Left lung (tissue), 10 donors: ENCODE results near the gene TLX1. TPM values are rescaled to one million over a fixed set of nuclear protein-coding genes. Genes with fewer than 3 reads are reported as not detected.

Source experiments
- ATAC-seq: fragments of 200-7000 bp; cut with Tn5 transposase; one replicate; pipeline ENCODE4 v1.9.1; 2020; ENCODE audit warnings: moderate library complexity
- DNase-seq, 4 donors: peaks; one replicate each; pipeline ENCODE4 v3.0.0-alpha.2; 2013 to 2020
- H3K27ac ChIP-seq, 2 donors: fragments of 200-600 bp; sonication (generic) in 1 of 2; one replicate each; pipeline versions ENCODE4 v1.5.0 to v1.8.0; 2020 to 2021
- H3K27me3 ChIP-seq, 2 donors: fragments of 200-600 bp; sonication (generic) in 1 of 2; one replicate each; pipeline versions ENCODE4 v1.5.0 to v1.8.0; 2020 to 2021
- H3K36me3 ChIP-seq, 2 donors: fragments of 200-600 bp; sonication (generic) in 1 of 2; one replicate each; pipeline versions ENCODE4 v1.5.0 to v1.8.0; 2020 to 2021
- H3K4me1 ChIP-seq, 2 donors: fragments of 200-600 bp; one replicate each; pipeline ENCODE4 v1.8.0; 2021
- H3K4me3 ChIP-seq, 2 donors: fragments of 200-600 bp; sonication (generic) in 1 of 2; one replicate each; pipeline versions ENCODE4 v1.5.0 to v1.8.0; 2020 to 2021; ENCODE audit warnings: mild to moderate bottlenecking in 1 of 2
- H3K9me3 ChIP-seq, 2 donors: fragments of 200-600 bp; sonication (generic) in 1 of 2; one replicate each; pipeline versions ENCODE4 v1.5.0 to v1.8.0; 2020 to 2021
- CTCF ChIP-seq, 2 donors: fragments of 200-600 bp; sonication (generic) in 1 of 2; IDR thresholded peaks; one replicate each; pipeline versions ENCODE4 v1.5.0 to v1.8.0; 2021; ENCODE audit warnings: antibody characterized with exemption in 2 of 2
- intact Hi-C, 2 donors: fragments of 100-400 bp; cut with DNase I; formaldehyde crosslinking; loops; one replicate each; pipeline versions ENCODE4 v1.11.2 to v1.14.2; 2022
- polyA plus RNA-seq, 6 donors: library from polyadenylated mRNA; unstranded; fragments of 120-200 nt; gene quantifications; one replicate each; pipeline ENCODE4 v1.2.1, GENCODE V29; 2013; ENCODE audit not compliant: insufficient read length in 6 of 6
- total RNA-seq, 2 donors: library from RNA; stranded (reverse); fragmentation: NEBNext Ultra II Directional; extraction: Animal tissue kit (Norgen Biotek cat#: 25700); gene quantifications; one replicate each; pipeline ENCODE4 v1.2.1, GENCODE V29; 2021
- donor health status: DM: no; HTN: yes; CAD: no.
- donor health status: DM: no; HTN: no; CAD: no.

TLX1 gene
- total and polyA plus RNA-seq, 8 donors, result not detected

- no peaks in the 10 kb centered on the region for H3K36me3 ChIP-seq
- ATAC-seq, result no peak
- no peak overlapping the region for H3K27ac ChIP-seq
- H3K4me3 ChIP-seq, result no peak overlapping the region
- H3K4me1 ChIP-seq, result peaks cover 10 to 21% of the 10 kb centered on the region in 2 donors
- H3K9me3 ChIP-seq, result no peaks in the 10 kb centered on the region
- no peak for DNase-seq
- intact Hi-C loops, result no loop called here
- H3K27me3 ChIP-seq, result peaks cover 98 to 100% of the 10 kb centered on the region in 2 donors
- TF ChIP-seq CTCF (IDR thresholded peaks at IDR 0.05), result no peak
These were observed 4.1 kb upstream of the TLX1 start for GRCh38 chr10:101126684-101127628.

GRCh38 chr10:101130141-101130540, 959 bp upstream of the TLX1 start:
- H3K9me3 ChIP-seq, result no peaks in the 10 kb centered on the region
- ATAC-seq, result no peak
- H3K27me3 ChIP-seq, result peaks cover 100% of the 10 kb centered on the region in 2 donors
- H3K27ac ChIP-seq, result no peak overlapping the region
- DNase-seq, result no peak
- intact Hi-C loops, result no loop called here
- TF ChIP-seq CTCF (IDR thresholded peaks at IDR 0.05), result no peak
- no peaks in the 10 kb centered on the region for H3K36me3 ChIP-seq
- H3K4me1 ChIP-seq, result peaks cover 6 to 30% of the 10 kb centered on the region in 2 donors
- no peak overlapping the region for H3K4me3 ChIP-seq

GRCh38 chr10:101131962-101132635, 999 bp downstream of the TLX1 start:
- ATAC-seq (no peak), DNase-seq (no peak)
- H3K36me3 ChIP-seq, result no peaks in the 10 kb centered on the region
- peaks cover 6 to 35% of the 10 kb centered on the region in 2 donors for H3K4me1 ChIP-seq
- H3K9me3 ChIP-seq, result no peaks in the 10 kb centered on the region
- peaks cover 100% of the 10 kb centered on the region in 2 donors for H3K27me3 ChIP-seq
- H3K4me3 ChIP-seq, result no peak overlapping the region
- intact Hi-C loops, result no loop called here
- TF ChIP-seq CTCF (IDR thresholded peaks at IDR 0.05), result no peak
- no peak overlapping the region for H3K27ac ChIP-seq

DNA sequence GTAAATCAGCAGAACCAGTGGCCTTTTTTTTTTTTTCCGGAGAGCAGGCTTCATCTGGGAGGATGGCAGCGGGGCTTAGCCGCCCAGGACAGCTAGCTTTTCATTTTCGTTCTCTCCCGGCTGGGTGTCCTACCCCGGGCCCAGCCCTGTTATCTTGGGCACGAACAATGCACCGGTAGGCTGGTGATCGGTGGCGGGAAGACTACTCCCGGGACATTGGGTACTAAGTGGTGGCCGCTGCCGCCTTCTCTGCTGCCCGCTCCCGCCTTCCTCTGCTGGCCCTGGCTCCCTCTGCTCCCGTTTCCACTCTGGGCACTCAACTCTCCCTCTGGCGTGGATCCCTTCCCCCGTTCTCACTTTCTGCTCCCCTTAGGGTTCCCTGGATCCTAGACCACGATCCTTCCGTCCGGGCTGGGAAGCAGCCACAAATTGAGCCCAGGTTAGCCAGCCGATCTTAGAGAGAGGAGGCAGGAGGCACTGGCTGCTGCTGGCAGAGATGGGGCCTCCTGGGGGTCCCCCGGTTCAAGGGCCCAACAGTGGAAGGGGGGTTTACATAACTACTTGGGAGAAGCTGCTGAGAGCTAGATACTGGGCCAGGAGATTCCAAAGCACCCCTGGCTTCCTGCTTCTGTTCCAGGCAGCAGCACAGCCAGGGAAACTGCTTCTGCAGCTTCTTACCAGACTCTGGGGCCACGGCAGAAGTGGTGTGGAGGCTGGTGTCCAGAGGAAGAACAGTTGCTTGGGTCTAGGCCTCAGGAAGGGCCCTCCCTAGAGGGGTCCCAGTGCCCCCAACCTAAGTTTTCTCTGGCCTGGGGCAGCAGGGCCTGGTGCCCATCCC, 1.8 kb downstream of the TLX1 start:
- intact Hi-C loops, result no loop called here
- H3K27ac ChIP-seq, result no peak overlapping the region
- H3K9me3 ChIP-seq, result no peaks in the 10 kb centered on the region
- H3K36me3 ChIP-seq, result no peaks in the 10 kb centered on the region
- no peak for ATAC-seq
- TF ChIP-seq CTCF (IDR thresholded peaks at IDR 0.05), result no peak
- no peak overlapping the region for H3K4me3 ChIP-seq
- no peak for DNase-seq
- H3K4me1 ChIP-seq, result peaks cover 6 to 35% of the 10 kb centered on the region in 2 donors
- peaks cover 99 to 100% of the 10 kb centered on the region in 2 donors for H3K27me3 ChIP-seq
